SU-DHL-6 (cell line): Measurements from ENCODE around the gene RFTN1.

Source experiments
- H2AFZ ChIP-seq: fragments of 200-600 bp; sonication (generic); 2 replicates; pipeline ENCODE4 v1.6.1; 2014; ENCODE audit warnings: low read depth, mild to moderate bottlenecking, moderate library complexity, mixed read lengths, antibody characterized with exemption, low read length; ENCODE audit not compliant: severe bottlenecking
- H3F3A ChIP-seq: fragments of 200-600 bp; shearing (Covaris generic); 2 replicates; pipeline ENCODE4 v1.6.0; 2016; ENCODE audit warnings: antibody characterized with exemption, mild to moderate bottlenecking; ENCODE audit not compliant: insufficient read depth
- H3K27ac ChIP-seq: fragments of 200-600 bp; sonication (generic); 2 replicates; pipeline ENCODE4 v1.5.1; 2016; ENCODE audit warnings: low read depth, mild to moderate bottlenecking, low read length, moderate library complexity, mixed read lengths
- H3K27me3 ChIP-seq: fragments of 200-600 bp; sonication (generic), shearing (Covaris generic); 2 replicates; pipeline ENCODE4 v1.6.0; 2014; ENCODE audit warnings: mild to moderate bottlenecking, low read length
- H3K36me3 ChIP-seq: fragments of 200-600 bp; sonication (generic); 2 replicates; pipeline ENCODE4 v1.6.1; 2014; ENCODE audit warnings: mild to moderate bottlenecking, low read length, mixed read lengths
- H3K4me2 ChIP-seq: fragments of 300-600, 200-600 bp; shearing (Covaris generic), sonication (generic); 2 replicates; pipeline ENCODE4 v1.6.0; 2014; ENCODE audit warnings: low read length, low read depth, mild to moderate bottlenecking; ENCODE audit not compliant: poor library complexity, severe bottlenecking
- H3K4me3 ChIP-seq: fragments of 200-600 bp; sonication (generic); 2 replicates; pipeline ENCODE4 v1.5.1; 2014; ENCODE audit warnings: antibody characterized with exemption, low read length, mild to moderate bottlenecking, mixed read lengths; ENCODE audit not compliant: insufficient read depth, poor library complexity, severe bottlenecking
- H3K79me2 ChIP-seq: fragments of 200-600 bp; sonication (generic); 2 replicates; pipeline ENCODE4 v1.6.1; 2014; ENCODE audit warnings: mild to moderate bottlenecking, low read length, moderate library complexity; ENCODE audit not compliant: insufficient read depth
- H3K9ac ChIP-seq: fragments of 200-600 bp; sonication (generic); 2 replicates; pipeline ENCODE4 v1.7.0; 2014; ENCODE audit warnings: mild to moderate bottlenecking, low read length
- H3K9me2 ChIP-seq: fragments of 200-600 bp; sonication (generic); replicated peaks from 2 replicates; pipeline ENCODE4 v1.6.1; 2014; ENCODE audit warnings: low read length; ENCODE audit not compliant: insufficient read depth
- H3K9me3 ChIP-seq: fragments of 200-600 bp; sonication (generic); 2 replicates; pipeline ENCODE4 v1.6.1; 2014; ENCODE audit warnings: low read length, mixed read lengths; ENCODE audit not compliant: insufficient read depth
- H4K20me1 ChIP-seq: fragments of 200-600 bp; sonication (generic); 2 replicates; pipeline ENCODE4 v1.6.1; 2014; ENCODE audit warnings: low read depth, mild to moderate bottlenecking, antibody characterized with exemption, low read length, moderate library complexity, mixed read lengths
- CTCF ChIP-seq: fragments of 200-600 bp; sonication (generic); IDR thresholded peaks from one replicate; pipeline ENCODE4 v1.5.1; 2017; ENCODE audit warnings: antibody characterized with exemption, mild to moderate bottlenecking, low read length, moderate library complexity; ENCODE audit not compliant: insufficient read depth, poor library complexity, severe bottlenecking
- EZH2phosphoT487 ChIP-seq: fragments of 200-600 bp; sonication (generic), shearing (Covaris generic); conservative IDR thresholded peaks from 2 replicates; pipeline ENCODE4 v1.6.1; 2018; ENCODE audit warnings: mild to moderate bottlenecking, antibody characterized with exemption, low read length, moderate library complexity, mixed read lengths

RFTN1 gene

GRCh38 chr3:16441371-16441875, 72.1 kb downstream of the RFTN1 start:
- Histone ChIP-seq H3K9ac (peak overlapping the region; percentile 53), H3K4me2 (peak overlapping the region; percentile 69), H3K9me2 (no peaks in the 10 kb centered on the region), H3K27me3 (no peaks in the 10 kb centered on the region), H3K79me2 (peaks cover 92% of the 10 kb centered on the region), H3K27ac (peak overlapping the region; percentile 100), H3K9me3 (no peaks in the 10 kb centered on the region), H2AFZ (no peak overlapping the region), H4K20me1 (no peaks in the 10 kb centered on the region), H3F3A (peaks cover 96% of the 10 kb centered on the region), H3K4me3 (peak overlapping the region; percentile 7), H3K36me3 (peaks cover 13% of the 10 kb centered on the region)
- no peak for TF ChIP-seq EZH2phosphoT487
- no peak for TF ChIP-seq CTCF

GRCh38 chr3:16439848-16440708, 73.4 kb downstream of the RFTN1 start:
- Histone ChIP-seq H3K9me2 (no peaks in the 10 kb centered on the region), H3F3A (peaks cover 95% of the 10 kb centered on the region), H3K4me2 (peak overlapping the region; percentile 69), H3K36me3 (peaks cover 18% of the 10 kb centered on the region), H3K4me3 (peak overlapping the region; percentile 15), H2AFZ (no peak overlapping the region), H3K27me3 (no peaks in the 10 kb centered on the region), H3K9me3 (no peaks in the 10 kb centered on the region), H3K9ac (peak overlapping the region; percentile 53), H3K27ac (peak overlapping the region; percentile 100), H3K79me2 (peaks cover 92% of the 10 kb centered on the region), H4K20me1 (no peaks in the 10 kb centered on the region)
- no peak for TF ChIP-seq CTCF

- peak overlapping the region; percentile 53 for H3K9ac ChIP-seq
- no peaks in the 10 kb centered on the region for H4K20me1 ChIP-seq
- H3K36me3 ChIP-seq = peaks cover 18% of the 10 kb centered on the region
- H3K4me2 ChIP-seq = peak overlapping the region; percentile 69
- peak overlapping the region; percentile 100 for H3K27ac ChIP-seq
- no peaks in the 10 kb centered on the region for H3K9me2 ChIP-seq
- peak overlapping the region; percentile 3 for H3K4me3 ChIP-seq
- H3F3A ChIP-seq = peaks cover 95% of the 10 kb centered on the region
- no peak overlapping the region for H2AFZ ChIP-seq
- no peaks in the 10 kb centered on the region for H3K27me3 ChIP-seq
- no peaks in the 10 kb centered on the region for H3K9me3 ChIP-seq
- no peak for TF ChIP-seq EZH2phosphoT487
- H3K79me2 ChIP-seq = peaks cover 89% of the 10 kb centered on the region
Observed at GRCh38 chr3:16439163-16439847, 74.2 kb downstream of the RFTN1 start.
